Activated gamma-delta T cell (primary cell): ENCODE results near the gene PIP4K2B.

Experiments
- DNase-seq: peaks from one replicate; lab custom pipeline; 2025; lab: John Stamatoyannopoulos, UW

PIP4K2B gene

GRCh38 chr17:38746004-38746848 is 53.1 kb downstream of the PIP4K2B start:
- no peak for DNase-seq

DNA sequence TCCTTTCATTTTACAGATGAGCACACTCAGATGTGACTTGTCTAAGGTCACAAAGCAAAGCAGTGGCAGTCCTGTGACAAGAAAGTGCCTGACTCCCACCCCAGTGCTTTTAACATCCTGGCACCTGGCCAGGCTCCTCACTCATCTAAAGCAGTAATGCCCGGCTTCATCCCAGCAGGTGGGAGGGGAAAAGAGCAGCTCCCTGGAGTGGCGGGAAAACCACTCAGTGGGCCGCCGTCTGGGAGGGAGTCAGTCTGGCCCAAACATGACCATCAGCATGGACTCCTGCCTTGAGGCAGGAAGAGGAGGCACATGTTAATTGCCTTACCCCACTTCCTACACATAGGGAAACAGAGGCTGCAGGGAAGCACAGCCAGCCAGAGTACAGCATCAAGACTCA is 53.8 kb downstream of the PIP4K2B start:
- no peak for DNase-seq

DNA sequence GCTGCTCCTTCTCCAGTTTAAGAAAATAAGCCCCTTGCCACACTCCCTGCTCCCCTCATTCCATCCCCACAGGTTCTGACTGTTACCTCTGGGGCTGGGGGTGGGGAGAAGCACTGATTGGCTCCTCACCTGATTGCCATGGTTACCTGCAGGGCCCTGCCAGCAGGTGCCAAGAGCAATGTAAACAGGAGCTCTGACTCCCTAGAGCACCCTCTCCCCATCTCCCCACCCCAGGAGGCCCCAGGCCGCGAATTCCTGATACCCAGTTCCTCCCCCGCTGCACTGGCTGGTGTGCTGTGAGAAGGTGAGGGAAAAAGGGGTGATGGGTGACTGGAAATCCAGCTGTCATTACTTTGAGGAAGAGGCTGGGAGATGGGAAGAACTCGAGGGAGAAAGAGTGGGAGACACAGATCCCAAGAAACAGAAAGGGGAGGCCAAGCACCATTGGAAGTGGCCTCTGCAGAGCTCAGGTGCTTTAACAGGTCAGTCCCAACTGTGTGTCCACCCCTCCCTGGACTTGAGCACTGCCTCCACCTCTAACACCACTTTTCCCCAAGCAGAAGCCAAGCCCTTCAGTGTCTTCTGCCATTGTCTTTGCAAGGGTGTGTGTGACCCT is 55.7 kb downstream of the PIP4K2B start:
- no peak for DNase-seq

GRCh38 chr17:38742411-38743308 is 56.7 kb downstream of the PIP4K2B start:
- no peak for DNase-seq

DNA sequence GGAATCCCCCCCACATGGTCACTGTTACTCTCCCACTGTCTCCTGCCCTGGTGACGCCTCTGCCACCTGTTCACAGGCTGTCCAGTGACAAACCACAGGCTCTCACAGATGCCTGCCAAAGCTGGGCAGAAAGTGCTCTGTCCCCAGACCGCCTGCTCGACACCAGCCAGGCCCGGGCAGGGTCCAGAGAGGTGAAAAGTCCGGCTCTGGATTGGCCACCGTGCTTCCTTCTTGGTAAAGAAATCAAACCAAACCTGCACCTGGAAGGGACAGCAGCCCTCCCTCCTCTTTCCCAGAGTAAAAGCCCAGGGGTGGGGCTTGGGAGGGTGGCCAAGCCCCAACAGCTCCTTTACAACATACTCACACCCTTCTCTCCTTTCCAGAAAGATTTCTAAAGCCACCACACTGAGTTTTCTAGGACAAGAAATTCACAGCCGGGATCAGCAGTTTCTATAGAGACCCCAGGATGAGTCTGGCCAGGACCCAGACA is 57.4 kb downstream of the PIP4K2B start:
- DNase-seq, result no peak

- DNase-seq, result no peak
Observed at GRCh38 chr17:38741461-38741860, 57.9 kb downstream of the PIP4K2B start.

DNA sequence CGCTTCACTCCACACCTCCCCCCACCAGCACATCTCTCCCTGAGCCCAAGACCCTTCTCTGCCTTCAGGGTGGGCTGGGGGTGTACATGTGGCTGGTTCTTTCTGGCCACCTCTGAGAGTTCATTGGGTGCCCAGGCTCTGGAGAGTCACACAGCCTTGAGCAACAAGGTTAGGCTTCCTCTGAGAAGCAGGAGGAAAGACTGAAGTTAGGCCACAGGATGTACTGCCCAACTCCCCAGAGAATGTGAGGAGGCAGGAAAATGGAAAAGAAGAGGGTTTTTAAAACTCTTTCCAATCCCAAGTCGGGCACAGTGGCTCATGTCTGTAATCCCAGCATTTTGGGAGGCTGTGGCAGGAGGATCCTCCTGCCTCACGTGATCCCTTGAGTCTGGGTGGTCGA is 58.5 kb downstream of the PIP4K2B start:
- DNase-seq, result no peak

DNA sequence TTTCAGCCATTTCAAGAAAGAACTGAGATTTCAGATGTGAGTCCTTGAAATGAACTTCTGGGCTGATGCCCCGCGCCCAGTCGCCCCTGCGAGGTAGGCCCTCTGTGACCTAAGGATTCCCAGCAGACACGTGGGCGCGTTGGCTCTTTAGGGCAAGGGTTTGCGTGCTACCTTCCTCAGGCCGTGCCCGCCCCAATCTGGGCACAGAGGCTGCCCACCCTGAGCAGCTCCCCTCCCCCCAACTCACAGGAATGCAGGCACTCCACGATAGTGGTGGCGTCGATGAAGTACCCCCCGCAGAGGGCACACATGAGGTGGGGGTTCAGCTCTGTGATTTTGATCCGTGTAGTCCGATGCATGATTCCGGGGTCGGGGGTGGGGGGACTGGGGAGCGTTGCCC is 59.3 kb downstream of the PIP4K2B start:
- no peak for DNase-seq

GRCh38 chr17:38739305-38739704 is 60.1 kb downstream of the PIP4K2B start:
- DNase-seq, result no peak

DNA sequence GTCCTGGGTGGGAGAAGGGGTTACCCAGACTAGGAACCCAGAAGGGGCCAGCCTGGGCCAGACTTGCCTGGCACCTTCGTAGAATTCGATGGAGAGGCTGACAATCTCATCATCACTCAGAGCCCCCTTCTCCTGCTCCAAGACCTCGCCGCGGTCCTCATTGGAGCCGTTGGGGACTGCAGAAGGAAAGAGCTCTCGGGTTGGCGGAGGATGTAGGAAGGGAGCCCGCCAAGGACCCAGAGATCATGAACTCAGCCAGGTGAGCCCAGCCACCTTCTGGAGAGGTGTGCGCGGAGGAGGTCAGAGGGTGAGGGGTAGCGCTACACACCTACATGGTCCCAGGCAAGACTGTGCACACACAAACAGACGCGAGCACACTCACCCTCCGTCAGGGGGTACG is 60.7 kb downstream of the PIP4K2B start:
- no peak for DNase-seq

DNA sequence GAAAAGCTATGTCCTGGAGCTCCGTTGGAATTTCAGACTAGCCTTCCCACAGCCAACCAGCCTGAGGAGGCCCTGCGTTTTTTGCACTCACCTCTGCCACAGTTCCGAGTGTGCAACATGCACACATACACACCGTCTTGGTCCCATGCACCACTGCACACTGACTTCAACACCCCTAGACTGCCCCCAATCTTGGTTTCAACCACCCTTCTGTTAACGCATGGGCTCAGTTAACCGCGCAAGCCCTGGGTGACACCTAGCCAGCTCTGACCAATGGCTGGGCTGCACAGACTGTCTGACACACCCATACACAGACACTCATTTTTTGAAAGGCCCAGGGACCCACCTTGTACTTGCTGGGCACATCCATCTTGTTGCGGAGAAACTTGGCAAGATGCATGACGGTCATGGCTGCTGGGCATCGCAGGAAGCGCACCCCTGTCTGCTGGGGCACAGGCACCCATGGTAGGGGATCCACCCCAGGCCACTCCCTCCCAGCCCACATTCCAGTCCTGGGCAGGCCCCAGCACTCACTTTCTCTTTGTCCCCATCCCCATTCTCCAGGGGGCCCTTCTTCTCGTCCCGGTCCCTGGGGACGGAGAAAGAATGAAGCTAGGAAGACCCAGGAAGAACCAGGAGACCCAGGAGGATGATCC is 61.2 kb downstream of the PIP4K2B start:
- DNase-seq, result no peak

GRCh38 chr17:38735161-38735997 is 64.0 kb downstream of the PIP4K2B start:
- DNase-seq, result no peak

DNA sequence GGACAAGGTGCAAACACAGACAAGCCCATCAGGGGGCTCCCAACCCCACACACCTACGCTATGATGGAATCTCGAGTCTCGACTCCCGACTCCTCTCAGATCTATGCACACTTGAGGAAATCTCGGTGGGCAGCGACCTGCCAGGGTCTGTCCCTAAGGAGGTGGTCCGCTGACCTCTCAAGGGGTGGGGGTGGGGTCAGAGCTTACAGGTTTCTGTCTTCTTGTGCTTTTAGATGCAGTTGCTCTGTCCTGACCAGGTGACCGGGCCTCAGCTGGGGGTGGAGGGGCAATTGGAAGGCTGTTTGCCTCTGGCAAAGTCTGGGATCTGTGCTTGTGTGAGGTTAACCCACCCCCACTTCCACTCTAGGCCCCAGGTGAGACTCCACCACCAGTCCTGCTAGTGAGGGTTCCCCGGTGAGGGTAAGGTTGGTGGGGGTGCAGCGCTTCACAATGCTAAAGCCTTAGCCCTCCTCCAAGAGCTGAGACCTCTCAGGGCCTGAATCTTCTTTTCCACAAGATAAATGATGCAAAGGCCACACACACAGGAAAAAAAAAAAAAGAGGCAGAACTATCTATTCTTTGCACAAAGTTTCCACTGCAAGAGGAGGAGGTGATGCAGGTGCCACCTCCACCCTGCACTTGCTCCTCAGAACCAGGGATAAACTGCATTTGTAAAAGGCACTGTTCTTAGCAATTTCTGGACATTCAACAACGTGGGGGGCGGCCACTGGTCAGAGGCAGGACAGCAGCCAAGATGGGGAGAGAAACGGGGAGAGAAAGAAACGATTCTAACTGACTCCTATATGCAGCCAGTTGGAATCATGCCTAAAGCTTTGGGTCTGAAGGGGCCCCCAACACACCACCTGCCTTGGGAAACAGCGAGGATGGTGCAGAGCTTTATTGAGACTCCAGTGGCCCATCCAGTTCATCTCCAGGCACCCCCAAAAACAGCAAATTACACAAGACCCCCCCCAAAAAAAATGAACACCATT is 65.1 kb downstream of the PIP4K2B start:
- DNase-seq, result no peak

- no peak for DNase-seq
Observed at GRCh38 chr17:38733282-38733981, 65.9 kb downstream of the PIP4K2B start.

DNA sequence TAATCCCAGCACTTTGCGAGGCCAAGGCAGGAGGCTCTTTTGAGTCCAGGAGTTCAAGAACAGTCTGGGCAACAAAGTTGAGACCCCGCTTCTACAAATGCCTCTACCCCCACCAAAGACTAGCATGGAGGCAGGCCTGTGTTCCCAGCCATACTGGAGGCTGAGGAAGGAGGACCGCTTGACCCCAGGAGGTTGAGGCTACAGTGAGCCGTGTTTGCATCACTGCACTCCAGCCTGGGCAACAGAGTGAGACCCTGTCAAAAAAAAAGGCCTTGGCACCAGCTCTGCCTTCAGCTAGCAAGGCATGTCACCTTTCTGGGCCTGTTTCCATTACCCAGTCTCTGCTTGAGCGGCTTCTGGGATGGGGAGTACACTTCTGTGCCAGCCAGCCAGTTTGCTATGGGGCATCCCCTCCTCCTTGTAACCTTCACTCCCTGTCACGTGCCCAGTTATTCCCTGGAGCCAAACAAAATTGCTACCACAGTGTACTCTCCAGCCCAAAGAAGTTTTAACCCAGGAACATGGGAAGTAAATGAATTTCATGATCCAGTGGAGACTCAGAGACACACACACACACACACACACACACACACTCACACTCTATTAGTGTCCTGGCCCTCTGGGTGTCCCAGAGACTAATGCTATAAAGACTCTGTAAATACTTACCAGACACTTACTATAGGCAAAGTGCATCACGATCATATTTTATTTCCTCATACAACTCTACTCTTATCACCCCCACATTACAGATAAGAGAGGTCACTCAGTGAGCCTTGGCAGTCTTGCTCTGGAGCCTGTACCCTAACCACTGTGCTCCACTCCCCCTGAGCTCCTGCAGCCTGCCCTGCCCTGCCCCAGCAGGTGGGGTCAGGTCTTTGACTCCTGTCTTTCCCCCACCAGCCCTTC is 66.7 kb downstream of the PIP4K2B start:
- DNase-seq, result no peak

GRCh38 chr17:38731526-38732294 is 67.6 kb downstream of the PIP4K2B start:
- no peak for DNase-seq
